ENCODE measurements around the gene INPP4B.

DNA sequence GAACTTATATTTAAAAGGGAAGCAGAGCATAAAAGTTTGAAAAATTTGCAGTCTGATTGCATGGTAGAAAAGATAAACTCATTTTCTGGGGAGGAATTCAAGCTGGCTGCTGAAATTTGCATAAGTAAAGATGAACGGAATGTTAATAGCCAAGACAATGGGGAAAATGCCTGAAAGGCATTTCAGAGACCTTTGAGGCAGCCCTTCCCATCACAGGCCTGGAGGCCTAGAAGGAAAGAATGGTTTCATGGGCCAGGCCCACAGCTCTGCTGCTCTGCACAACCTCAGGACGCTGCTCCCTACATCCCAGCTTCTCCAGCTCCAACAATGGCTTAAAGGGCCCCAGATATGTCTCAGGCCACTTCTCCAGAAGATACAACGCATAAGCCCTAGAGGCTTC, 46.9 kb upstream of the INPP4B start:
- TF ChIP-seq, protein P1, sequence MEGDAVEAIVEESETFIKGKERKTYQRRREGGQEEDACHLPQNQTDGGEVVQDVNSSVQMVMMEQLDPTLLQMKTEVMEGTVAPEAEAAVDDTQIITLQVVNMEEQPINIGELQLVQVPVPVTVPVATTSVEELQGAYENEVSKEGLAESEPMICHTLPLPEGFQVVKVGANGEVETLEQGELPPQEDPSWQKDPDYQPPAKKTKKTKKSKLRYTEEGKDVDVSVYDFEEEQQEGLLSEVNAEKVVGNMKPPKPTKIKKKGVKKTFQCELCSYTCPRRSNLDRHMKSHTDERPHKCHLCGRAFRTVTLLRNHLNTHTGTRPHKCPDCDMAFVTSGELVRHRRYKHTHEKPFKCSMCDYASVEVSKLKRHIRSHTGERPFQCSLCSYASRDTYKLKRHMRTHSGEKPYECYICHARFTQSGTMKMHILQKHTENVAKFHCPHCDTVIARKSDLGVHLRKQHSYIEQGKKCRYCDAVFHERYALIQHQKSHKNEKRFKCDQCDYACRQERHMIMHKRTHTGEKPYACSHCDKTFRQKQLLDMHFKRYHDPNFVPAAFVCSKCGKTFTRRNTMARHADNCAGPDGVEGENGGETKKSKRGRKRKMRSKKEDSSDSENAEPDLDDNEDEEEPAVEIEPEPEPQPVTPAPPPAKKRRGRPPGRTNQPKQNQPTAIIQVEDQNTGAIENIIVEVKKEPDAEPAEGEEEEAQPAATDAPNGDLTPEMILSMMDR (IDR thresholded peaks at IDR 0.05; ENCODE audit: low read depth, low read length) = no peak
- TF ChIP-seq EZH2phosphoT487 (IDR thresholded peaks at IDR 0.05; ENCODE audit: low read depth) = no peak
